ENCODE measurements around the gene IPO4.

IPO4 gene

DNA sequence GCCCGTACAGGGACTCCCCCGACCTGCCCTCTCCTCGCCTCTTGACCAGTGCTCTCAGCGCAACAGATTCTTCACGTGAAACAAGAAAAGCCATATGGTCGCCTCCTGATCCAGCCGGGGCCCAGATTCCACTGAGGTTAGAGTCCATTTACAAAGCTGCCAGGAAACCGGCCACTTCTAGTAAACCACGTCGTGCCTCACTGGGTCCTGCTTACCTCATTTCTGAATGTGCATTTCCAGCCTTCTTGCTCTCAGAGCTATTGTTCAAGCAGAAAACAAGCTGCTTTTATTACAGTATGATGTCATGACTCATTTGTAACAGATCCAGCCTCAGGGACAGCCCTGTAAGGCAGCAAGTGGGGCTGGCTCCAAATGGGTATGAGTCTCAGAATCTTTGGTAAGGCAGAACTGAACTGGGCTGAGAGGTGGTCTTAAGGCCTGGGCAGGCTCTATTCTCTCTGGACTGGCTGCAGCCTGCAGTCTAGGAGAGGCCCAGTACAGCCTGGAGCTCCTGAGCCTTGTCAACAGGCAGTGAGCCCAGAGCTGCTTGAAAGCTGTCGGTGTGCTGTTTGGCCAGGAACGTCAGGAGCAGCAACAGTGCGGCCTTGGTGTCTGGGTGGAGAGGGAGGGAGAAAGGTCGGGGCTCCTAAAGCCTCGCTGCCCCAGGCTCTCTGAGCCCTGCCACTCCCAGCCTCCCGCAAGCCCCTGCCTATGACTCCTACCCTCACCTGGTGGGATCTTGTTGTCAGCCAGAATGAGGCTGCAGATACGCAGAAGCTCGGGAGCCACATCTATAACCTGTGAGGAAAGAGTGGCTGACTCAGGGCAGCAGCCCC is 8.4 kb downstream of the IPO4 start:
- peak in 6 of 42 donors; percentile 33 to 72 (median 38) for DNase-seq
- intact Hi-C loops (cut with DNase I), result no loop called here

DNA sequence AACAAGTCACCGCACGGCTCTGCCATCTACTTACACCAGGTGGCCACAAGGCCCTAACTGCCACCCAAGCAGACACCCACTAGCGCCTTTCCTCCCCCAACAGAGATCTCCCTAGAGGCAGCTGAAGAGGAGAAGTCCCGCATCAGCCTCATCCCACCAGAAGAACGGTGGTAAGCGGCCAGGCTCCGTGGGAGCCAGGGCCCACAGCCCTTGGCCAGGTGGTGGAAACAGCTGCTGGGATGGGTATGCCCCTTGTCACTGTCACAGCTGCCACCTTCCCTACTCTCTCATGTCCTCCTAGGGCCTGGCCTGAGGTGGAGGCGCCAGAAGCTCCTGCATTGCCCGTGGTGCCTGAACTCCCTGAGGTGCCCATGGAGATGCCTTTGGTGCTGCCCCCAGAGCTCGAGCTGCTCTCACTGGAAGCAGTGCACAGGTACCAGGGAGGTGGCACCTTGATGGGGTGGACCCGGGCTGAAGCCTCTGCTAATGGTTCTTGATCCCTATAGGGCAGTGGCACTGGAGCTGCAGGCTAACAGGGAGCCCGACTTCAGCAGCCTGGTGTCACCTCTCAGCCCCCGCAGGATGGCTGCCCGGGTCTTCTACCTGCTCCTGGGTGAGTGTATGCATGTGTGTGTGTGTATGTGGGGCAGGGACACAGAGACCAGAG is 9.2 kb downstream of the IPO4 start:
- no peak for DNase-seq
- intact Hi-C loops (cut with DNase I), result no loop called here

DNA sequence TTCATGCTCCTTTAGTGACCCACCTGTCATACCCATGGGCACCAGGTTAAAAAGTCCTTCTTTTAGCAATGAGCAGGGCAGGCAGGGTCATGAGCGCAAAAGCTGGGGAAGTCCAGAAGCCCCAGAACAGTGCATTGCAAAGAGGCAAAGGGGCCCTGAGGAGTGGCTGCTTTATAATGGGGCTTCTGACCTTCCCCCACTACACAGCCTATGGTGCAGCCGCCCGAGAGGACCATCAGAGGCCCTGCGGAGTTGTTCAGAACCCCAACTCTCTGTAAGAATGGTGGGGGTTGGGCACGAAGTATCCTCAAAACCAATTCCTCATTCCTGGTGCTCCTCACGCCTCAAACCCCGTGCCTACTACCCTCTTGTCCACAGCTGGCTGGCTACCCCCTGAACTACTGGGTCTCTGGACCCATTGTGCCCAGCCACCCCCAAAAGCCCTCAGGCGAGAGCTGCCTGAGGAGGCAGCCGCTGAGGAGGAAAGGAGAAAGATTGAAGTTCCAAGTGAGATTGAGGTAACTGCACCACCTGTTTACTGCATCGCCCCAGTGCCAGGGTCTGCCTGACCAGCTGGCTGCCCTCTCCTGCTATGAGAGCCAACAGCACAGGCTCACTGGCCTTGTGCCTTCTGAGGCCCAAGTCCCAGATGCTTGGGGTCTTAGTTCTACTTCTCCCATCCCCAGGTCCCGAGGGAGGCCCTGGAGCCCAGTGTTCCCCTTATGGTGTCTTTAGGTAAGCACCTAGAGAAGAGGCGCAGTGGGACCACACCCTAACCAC is 10.0 kb downstream of the IPO4 start:
- no peak for DNase-seq
- intact Hi-C loops (cut with DNase I), result no loop called here

DNA sequence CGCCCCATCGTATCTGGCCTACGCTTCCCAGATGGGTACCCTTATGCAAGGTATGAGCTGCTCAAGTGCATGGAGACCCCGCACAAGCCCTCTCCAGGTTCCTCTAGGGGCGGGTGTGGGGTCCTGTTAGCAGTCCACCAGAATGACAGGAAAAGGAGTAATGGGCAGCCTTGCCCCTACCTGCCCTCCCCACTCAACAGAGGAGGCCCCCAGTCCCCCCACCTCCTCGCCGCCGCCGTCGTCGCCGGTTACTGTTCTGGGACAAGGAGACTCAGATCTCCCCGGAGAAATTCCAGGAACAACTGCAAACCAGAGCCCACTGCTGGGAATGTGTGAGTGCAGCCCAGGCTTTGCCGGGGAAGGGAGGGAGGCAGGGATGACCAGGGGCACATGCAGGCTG is 10.7 kb downstream of the IPO4 start:
- DNase-seq, result no peak
- intact Hi-C loops (cut with DNase I), result no loop called here

DNA sequence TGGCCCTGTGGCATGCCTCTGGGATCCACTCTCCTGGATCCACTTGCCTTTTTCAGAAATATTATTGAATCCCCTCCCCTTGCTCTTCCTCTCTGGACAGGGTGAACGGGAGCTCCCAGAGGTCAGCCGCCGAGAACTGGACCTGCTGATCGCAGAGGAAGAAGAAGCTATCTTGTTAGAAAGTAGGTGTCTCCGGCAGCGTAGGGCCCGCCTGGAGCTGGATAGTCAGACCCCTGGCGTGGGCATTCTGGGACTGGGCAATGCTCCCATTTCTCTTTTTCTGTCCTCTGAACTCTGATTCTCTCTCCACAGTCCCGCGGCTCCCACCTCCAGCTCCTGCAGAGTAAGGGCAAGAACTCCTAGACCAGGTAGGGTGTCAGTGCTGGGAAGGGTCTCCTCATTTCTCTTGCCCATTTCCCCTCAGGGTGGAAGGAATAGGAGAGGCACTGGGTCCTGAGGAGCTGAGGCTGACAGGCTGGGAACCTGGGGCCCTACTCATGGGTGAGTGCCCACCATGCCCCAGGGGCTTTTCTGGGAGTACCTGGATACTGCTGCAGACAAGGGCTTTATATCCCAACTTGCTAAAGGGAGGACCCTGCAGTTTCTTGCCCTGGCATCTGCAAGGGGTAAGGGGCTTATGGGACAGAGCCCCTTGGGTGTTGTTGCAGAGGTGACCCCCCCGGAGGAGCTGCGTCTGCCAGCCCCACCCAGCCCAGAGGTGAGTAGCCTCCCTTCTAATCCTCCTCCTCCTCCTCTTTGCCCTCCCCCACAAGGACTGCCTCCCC is 11.4 kb downstream of the IPO4 start:
- intact Hi-C loops (cut with DNase I), result no loop called here
- DNase-seq, result no peak

DNA sequence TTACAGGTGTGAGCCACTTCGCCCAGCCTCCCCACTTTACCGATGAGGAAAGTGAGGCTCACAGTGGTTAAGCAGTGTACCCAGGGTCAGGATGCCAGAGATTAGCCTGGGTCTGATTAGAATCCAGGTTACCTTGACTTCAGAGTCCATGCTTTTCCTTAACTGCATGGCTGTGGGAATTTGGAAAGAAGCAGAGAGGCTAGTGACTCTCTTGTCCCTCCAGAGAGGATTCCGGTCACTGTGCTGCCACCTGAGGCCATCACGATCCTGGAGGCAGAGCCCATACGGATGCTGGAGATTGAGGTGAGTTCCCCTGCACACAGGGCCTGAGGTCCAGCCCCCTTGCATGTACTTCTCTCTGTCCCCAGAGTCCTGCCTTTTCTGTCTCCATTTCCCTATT is 12.0 kb downstream of the IPO4 start:
- no peak for DNase-seq
- intact Hi-C loops (cut with DNase I), result no loop called here

DNA sequence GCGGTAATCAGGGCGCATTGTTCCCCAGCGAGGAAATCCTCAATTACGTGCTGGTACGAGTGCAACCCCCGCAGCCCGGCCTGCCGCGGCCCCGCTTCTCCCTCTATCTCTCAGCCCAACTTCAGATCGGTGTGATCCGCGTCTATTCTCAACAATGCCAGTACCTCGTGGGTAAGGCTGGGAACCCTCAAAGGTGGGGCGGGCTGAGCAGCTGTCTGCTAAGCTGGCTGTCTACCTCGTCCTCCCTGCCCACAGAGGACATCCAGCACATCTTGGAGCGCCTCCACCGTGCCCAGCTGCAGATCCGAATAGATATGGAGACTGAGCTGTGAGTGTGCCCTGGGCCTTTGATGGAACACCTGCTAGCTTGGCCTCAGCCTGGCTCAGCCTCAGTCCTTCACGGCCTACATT is 15.7 kb downstream of the IPO4 start:
- DNase-seq, result peak in 7 of 42 donors; percentile 15 to 46 (median 23)
- intact Hi-C loops (cut with DNase I), result no loop called here

DNA sequence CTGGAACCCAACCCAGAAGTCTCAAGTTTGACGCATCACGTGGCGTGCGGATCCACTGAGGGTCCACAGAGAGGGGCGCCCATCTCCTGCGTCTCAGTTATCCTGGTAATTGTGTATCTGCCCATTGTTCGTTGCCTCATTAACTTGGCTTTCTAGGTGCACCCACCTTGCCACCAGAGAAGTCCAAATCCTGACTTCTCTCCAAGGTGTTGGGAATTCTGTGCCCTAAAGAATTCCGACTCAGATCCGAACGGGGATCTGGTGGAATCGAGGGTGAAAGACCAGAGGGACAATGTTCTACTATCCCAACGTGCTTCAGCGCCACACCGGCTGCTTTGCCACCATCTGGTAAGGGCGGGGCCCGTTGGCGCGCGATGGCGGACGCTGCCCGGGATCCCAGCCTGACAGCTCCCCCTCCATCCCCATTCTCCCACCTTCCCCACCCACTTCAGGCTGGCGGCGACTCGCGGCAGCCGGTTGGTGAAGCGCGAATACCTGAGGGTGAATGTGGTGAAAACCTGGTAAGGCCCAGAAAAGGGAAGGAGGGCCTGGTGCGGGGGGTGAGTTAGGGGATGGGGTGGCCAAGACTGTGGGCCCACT is 16.3 kb downstream of the IPO4 start:
- DNase-seq, result peak in 12 of 42 donors; percentile 21 to 55 (median 37)
- intact Hi-C loops (cut with DNase I), result no loop called here

DNA sequence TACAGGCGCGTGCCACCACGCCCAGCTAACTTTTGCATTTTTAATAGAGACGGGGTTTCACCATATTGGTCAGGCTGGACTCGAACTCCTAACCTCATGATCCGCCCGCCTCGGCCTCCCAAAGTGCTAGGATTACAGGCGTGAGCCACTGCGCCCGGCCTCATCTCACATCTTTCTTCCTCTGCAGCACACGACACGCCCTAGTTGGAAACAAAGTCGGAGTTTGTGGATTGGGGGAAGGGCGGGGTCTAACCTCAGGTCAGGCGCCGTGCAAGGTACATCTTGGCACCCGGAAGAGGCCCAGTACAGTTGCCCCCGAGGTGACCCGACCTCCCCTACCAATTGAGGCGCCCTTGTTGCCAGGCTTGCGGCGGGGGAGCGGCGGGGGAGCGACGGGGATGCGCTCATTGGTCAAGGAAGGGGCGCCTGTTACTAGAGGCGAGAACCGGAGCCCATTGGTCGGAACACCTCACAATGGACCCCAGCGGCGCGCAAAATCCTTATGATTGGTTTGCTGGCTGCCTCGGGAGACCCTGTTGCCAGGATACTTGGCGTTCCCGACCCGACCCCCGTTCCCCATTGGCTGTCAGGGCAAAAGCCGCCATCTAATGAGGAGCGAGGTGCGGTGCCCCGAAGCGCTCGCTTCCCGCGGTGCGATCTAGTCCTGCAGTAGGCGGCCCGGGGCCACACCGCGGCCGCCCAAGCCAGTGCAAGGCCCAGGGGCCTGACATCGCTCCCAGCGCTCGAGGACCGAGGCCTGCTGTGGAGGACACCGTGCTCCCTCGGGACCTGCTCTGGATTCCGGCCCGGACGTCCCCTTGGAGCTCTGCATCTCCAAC is 17.0 kb downstream of the IPO4 start, which contains the start of gene REC8:
Gene REC8, plus strand, starts transcription at position 659 of the 839 bp plus-strand sequence. CDS start 473 bp downstream, outside the sequence.
- intact Hi-C loops (cut with DNase I), result no loop called here
- DNase-seq, result peak; percentile 87 to 99 (median 96)

DNA sequence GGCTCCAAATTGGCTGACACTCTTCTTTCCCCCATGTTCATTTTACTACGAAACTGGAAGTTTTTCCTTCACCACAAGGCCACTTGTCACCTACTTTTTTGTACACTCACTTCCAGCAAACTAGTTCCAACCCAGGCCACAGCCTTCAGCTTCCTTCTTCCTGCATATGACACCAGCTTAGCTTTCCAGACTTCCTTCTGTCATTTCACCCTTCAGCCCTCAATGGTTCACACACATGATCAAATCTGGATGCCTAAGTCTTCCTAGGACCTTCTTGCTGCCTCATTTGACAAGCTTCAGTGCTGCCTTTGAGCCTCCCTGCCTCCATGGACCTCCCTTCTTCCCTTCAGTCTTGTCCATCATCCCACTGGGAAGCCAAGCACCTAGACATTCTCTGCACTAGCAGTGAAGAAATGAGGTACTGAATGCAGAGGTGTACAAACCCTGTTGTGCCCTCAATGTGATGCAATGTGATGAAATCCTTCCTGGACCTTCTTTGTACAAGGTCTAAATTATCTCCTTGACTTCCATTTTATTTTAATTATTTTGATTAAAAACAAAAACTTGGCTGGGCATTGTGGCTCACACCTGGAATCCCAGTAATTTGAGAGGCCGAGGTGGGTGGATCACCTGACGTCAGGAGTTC is 21.0 kb downstream of the IPO4 start:
- intact Hi-C loops (cut with DNase I), result no loop called here
- no peak for DNase-seq

DNA sequence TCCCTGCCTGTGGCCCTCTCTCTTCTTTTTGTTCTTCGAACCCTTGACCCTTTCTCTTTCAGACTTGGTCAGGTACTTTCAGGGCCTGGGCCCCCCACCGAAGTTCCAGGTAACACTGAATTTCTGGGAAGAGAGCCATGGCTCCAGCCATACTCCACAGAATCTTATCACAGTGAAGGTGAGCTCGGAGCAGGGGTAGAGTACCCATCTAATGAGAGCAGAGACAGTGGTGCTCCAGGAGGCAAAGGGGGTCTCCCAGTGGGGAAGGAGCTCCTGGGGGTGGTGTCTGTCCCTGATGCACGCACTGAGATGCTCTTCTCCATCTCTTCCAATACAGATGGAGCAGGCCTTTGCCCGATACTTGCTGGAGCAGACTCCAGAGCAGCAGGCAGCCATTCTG is 22.8 kb downstream of the IPO4 start:
- no peak for DNase-seq
- intact Hi-C loops (cut with DNase I), result no loop called here

DNA sequence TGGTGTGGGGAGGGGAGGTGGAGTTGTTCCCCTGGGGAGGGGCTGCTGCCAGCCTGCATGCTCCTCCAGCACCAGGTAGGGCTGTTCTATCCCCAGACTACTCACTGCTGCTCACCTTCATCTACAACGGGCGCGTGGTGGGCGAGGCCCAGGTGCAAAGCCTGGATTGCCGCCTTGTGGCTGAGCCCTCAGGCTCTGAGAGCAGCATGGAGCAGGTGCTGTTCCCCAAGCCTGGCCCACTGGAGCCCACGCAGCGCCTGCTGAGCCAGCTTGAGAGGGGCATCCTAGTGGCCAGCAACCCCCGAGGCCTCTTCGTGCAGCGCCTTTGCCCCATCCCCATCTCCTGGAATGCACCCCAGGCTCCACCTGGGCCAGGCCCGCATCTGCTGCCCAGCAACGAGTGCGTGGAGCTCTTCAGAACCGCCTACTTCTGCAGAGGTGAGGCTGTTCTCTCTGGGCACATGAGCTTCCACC is 24.1 kb downstream of the IPO4 start:
- intact Hi-C loops (cut with DNase I), result no loop called here
- no peak for DNase-seq

DNA sequence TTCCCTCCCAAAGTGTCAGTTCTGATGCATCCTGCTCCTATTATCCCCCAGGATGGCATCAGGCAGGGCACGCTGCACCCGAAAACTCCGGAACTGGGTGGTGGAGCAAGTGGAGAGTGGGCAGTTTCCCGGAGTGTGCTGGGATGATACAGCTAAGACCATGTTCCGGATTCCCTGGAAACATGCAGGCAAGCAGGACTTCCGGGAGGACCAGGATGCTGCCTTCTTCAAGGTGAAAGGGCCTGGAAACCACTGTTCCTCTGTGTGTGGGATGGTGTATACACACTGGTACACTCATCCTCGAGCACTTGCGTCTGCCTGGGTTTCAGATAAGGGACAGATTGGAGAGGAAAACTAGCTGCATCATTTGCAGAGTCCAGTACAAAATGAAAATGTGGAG is 26.5 kb downstream of the IPO4 start:
- intact Hi-C loops (cut with DNase I), result no loop called here
- peak in 2 of 42 donors; percentile 26 to 55 for DNase-seq

DNA sequence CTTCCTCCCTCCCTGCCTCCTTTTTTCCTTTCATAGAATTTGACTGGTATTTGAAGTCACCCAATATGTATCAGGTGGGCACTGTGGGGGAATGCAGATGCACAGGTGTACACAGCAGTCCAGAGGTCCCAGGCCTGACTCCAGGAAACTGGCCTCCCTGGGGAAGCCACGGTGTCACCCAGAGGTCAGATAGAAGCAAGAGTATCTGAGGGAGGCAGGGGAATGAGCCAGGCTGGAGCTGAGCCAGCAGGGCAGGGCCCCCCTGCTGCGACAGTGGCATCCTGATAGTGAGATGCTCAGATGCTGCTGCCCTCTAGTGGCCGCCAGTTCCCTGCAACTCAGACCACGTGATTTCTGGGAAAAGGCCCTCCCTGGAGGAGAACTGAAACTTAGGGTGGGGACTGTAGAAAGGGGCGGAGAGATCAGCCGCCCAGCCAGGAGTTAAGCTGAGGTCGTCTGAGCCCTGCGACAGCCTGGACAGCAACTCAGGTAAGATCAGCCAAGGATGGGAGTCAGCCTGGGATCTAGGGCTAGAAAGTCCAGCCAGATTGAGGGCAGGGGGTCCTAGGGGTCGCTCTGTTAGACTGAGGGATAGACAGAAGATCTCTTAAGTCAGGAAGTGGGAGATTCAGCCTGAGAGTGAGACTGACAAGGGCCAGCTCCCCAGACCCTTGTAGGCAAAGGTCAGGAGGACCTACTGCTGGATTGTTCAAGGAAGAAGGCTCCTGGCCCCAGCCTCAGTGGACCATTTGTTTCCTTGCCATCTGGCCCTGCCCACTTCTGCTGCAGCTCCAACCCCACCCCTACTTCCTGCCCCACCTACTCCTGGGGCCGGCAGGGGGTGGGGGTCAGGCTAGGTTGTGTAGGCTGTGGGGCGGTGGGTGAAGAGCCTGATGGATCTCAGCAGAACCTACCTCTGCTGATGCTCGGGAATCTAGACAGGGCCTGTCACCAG is 27.5 kb downstream of the IPO4 start, which contains the start of gene IRF9:
Gene IRF9, plus strand, starts transcription at position 416 of the 955 bp plus-strand sequence. CDS start 880 bp downstream, outside the sequence.
- intact Hi-C loops (cut with DNase I), result no loop called here
- peak; percentile 89 to 100 (median 97) for DNase-seq

DNA sequence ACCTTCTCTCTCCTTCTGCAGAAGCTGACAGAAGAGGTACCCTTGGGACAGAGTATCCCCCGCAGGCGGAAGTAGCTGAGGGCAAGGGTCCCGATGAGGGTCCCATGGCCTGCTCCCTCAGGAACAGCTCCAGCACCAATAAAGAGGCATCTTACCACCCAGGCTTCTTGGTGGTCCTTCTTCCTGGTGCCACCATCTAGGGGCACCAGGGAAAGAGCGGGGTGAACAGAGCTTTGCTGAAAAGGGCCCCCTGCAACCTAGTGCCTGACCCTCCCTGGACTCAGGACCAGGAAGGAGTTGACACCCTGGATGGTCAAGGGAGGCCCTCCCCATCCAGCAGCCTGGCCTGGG is 28.1 kb downstream of the IPO4 start:
- intact Hi-C loops (cut with DNase I), result no loop called here
- DNase-seq, result no peak

Measured in head of caudate nucleus (tissue), 42 donors.